Epithelial cell of esophagus (primary cell): ENCODE results near the gene LRRIQ1.

Source experiments
- DNase-seq: peaks from one replicate; pipeline ENCODE4 v3.0.0; 2010; ENCODE audit warnings: low read depth
- H3K4me3 ChIP-seq: 2 replicates; pipeline ENCODE4 v1.5.1; 2011; ENCODE audit warnings: mild to moderate bottlenecking, low read length, control low read depth
- CTCF ChIP-seq: IDR thresholded peaks from 2 replicates; pipeline ENCODE4 v1.5.1; 2011; ENCODE audit warnings: low read depth, mild to moderate bottlenecking, low read length, control low read depth, inconsistent platforms; ENCODE audit not compliant: insufficient read depth; ENCODE audit errors: missing control alignments

The LRRIQ1 gene

GRCh38 chr12:85043829-85044228 lies 7.7 kb downstream of the LRRIQ1 start:
- no peak for DNase-seq
- TF ChIP-seq CTCF: no peak
- no peak overlapping the region for H3K4me3 ChIP-seq

GRCh38 chr12:85057370-85057963 lies 21.3 kb downstream of the LRRIQ1 start:
- no peak overlapping the region for H3K4me3 ChIP-seq
- peak; percentile 64 for DNase-seq
- TF ChIP-seq CTCF: peak; percentile 83

- DNase-seq: no peak
- TF ChIP-seq CTCF: no peak
- no peak overlapping the region for H3K4me3 ChIP-seq
These were observed 22.2 kb downstream of the LRRIQ1 start for GRCh38 chr12:85058339-85058738.

GRCh38 chr12:85059594-85059993 lies 23.4 kb downstream of the LRRIQ1 start:
- H3K4me3 ChIP-seq: no peak overlapping the region
- no peak for DNase-seq
- no peak for TF ChIP-seq CTCF

GRCh38 chr12:85060916-85061315 lies 24.8 kb downstream of the LRRIQ1 start:
- TF ChIP-seq CTCF: no peak
- DNase-seq: no peak
- no peak overlapping the region for H3K4me3 ChIP-seq

GRCh38 chr12:85065837-85066482 lies 29.8 kb downstream of the LRRIQ1 start:
- TF ChIP-seq CTCF: no peak

GRCh38 chr12:85072826-85073225 lies 36.7 kb downstream of the LRRIQ1 start:
- no peak for DNase-seq
- no peak for TF ChIP-seq CTCF
- H3K4me3 ChIP-seq: no peak overlapping the region

More at GRCh38 chr12:85065837-85066482, 29.8 kb downstream of the LRRIQ1 start:
- no peak overlapping the region for H3K4me3 ChIP-seq
- no peak for DNase-seq
